OCI-LY7 (cell line): ENCODE data around the gene RAB22A. TPM values are rescaled to one million over a fixed set of nuclear protein-coding genes. Genes with fewer than 3 reads are reported as not detected.

Source experiments
- BruUV-seq: library from RNA; stranded (reverse); fragments of 400-500 nt; replicated peaks from 2 replicates; lab custom pipeline; 2021; lab: Mats Ljungman, UMichigan
- CTCF ChIA-PET: fragments of 300-600 bp; sonication (Branson Sonifier 250); formaldehyde crosslinking; loops from one replicate; lab custom pipeline; 2022; ENCODE audit warnings: antibody characterized with exemption; ENCODE audit not compliant: unreplicated experiment; lab: Charles Lee
- POLR2A ChIA-PET: fragments of 300-600 bp; sonication (Branson Sonifier 250); formaldehyde crosslinking; loops from one replicate; lab custom pipeline; 2022; ENCODE audit warnings: antibody characterized with exemption; lab: Charles Lee
- DNase-seq: peaks from one replicate; pipeline ENCODE4 v3.0.0-alpha.2; 2015; ENCODE audit warnings: low spot score
- H2AFZ ChIP-seq: fragments of 200-600 bp; sonication (generic), shearing (Covaris generic); 2 replicates; pipeline ENCODE4 v1.6.1; 2014; ENCODE audit warnings: mild to moderate bottlenecking, antibody characterized with exemption, low read length, moderate library complexity
- H3K27ac ChIP-seq: fragments of 200-600 bp; sonication (generic); 2 replicates; pipeline ENCODE4 v1.5.1; 2014; ENCODE audit warnings: mixed run types, low read depth, mild to moderate bottlenecking, moderate library complexity, low read length, inconsistent platforms; ENCODE audit not compliant: poor library complexity, severe bottlenecking
- H3K36me3 ChIP-seq: fragments of 200-600 bp; sonication (generic); 2 replicates; pipeline ENCODE4 v1.6.1; 2014; ENCODE audit warnings: mild to moderate bottlenecking, antibody characterized with exemption, low read length, moderate library complexity, mixed read lengths; ENCODE audit not compliant: insufficient read depth
- H3K4me1 ChIP-seq: fragments of 200-600 bp; sonication (generic); 2 replicates; pipeline ENCODE4 v1.5.1; 2014; ENCODE audit warnings: mild to moderate bottlenecking, low read length; ENCODE audit not compliant: insufficient read depth, poor library complexity, severe bottlenecking
- H3K4me2 ChIP-seq: fragments of 200-600 bp; sonication (generic); 2 replicates; pipeline ENCODE4 v1.6.1; 2014; ENCODE audit warnings: mild to moderate bottlenecking, low read length
- H3K4me3 ChIP-seq: fragments of 200-600 bp; sonication (generic); 2 replicates; pipeline ENCODE4 v1.5.1; 2014; ENCODE audit warnings: mild to moderate bottlenecking, low read depth, low read length; ENCODE audit not compliant: poor library complexity, severe bottlenecking
- H3K79me2 ChIP-seq: fragments of 200-600 bp; sonication (generic); 2 replicates; pipeline ENCODE4 v1.6.1; 2016; ENCODE audit warnings: low read depth, mild to moderate bottlenecking, low read length, moderate library complexity, mixed read lengths; ENCODE audit not compliant: insufficient read depth
- H3K9me2 ChIP-seq: fragments of 200-600 bp; sonication (generic); 2 replicates; pipeline ENCODE4 v1.6.1; 2016; ENCODE audit warnings: mild to moderate bottlenecking, low read length, mixed read lengths; ENCODE audit not compliant: insufficient read depth
- H3K9me3 ChIP-seq: fragments of 200-600 bp; sonication (generic); 2 replicates; pipeline ENCODE4 v1.6.1; 2014; ENCODE audit warnings: mild to moderate bottlenecking, mixed run types, low read length, mixed read lengths
- H4K20me1 ChIP-seq: fragments of 200-600 bp; sonication (generic); 2 replicates; pipeline ENCODE4 v1.6.1; 2014; ENCODE audit warnings: mild to moderate bottlenecking, antibody characterized with exemption, low read length, moderate library complexity, mixed read lengths; ENCODE audit not compliant: insufficient read depth
- EZH2phosphoT487 ChIP-seq: fragments of 200-600 bp; sonication (generic); IDR thresholded peaks from 2 replicates; pipeline ENCODE4 v1.6.1; 2018; ENCODE audit warnings: low read depth, borderline replicate concordance, mild to moderate bottlenecking, mixed run types, antibody characterized with exemption, low read length, moderate library complexity, mixed read lengths
- intact Hi-C: fragments of 100-400 bp; cut with micrococcal nuclease; formaldehyde crosslinking; loops from one replicate; pipeline ENCODE4 v1.10.0; 2022; ENCODE audit not compliant: unreplicated experiment
- total RNA-seq, 2 experiments: library from RNA; depleted of rRNA in 1 of 2; stranded (reverse); fragments of >200 nt in 1 of 2; shearing (Covaris generic) in 1 of 2; gene quantifications; 2 replicates each; pipeline ENCODE4 v1.2.3, GENCODE V29; 2014 to 2022
- TF ChIP-seq, protein P1 (sequence below): fragments of 200-600 bp; sonication (generic); conservative IDR thresholded peaks from 2 replicates; pipeline ENCODE4 v1.5.1; 2014; ENCODE audit warnings: mild to moderate bottlenecking, antibody characterized with exemption, low read length, moderate library complexity, mixed read lengths

Gene RAB22A
- total RNA-seq, 2 experiments from 2014 or later: 7.0 to 13.4 TPM

DNA sequence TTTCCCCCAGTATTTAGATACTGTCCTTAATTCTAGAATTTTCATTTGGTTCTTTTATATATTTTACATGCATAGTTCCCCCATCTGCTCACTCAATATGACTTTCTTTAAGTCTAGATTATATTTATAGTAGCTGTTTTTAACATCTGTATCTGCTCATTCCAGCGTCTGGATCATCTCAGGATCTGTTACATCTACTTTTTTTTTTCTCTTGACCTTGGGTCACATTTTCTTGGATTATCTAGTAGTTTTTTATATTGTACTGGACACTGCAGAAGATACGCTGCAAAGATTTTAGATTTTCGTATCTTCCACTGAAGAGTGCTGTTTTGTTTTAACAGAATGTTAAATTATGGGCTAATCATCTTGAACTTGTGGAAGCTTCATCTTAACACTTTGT is 20.7 kb downstream of the RAB22A start:
- Histone ChIP-seq H3K79me2 (peaks cover 14% of the 10 kb centered on the region; the same call in 1 of the 2 replicates), H3K27ac (no peak overlapping the region), H3K9me2 (no peaks in the 10 kb centered on the region), H3K36me3 (peaks cover 24% of the 10 kb centered on the region), H3K9me3 (no peaks in the 10 kb centered on the region), H2AFZ (no peak overlapping the region), H3K4me2 (no peak overlapping the region), H4K20me1 (peaks cover 5% of the 10 kb centered on the region; the same call in 1 of the 2 replicates), H3K4me3 (no peak overlapping the region), H3K4me1 (no peaks in the 10 kb centered on the region)
- POLR2A ChIA-PET: interaction anchor here (0.9 kb wide), 1 partner anchor 11 kb away, joined by 3 read pairs; no protein-coding TSS in a partner anchor
- BruUV-seq: no TSS peak
- CTCF ChIA-PET: no interaction called here
- TF ChIP-seq, protein P1, sequence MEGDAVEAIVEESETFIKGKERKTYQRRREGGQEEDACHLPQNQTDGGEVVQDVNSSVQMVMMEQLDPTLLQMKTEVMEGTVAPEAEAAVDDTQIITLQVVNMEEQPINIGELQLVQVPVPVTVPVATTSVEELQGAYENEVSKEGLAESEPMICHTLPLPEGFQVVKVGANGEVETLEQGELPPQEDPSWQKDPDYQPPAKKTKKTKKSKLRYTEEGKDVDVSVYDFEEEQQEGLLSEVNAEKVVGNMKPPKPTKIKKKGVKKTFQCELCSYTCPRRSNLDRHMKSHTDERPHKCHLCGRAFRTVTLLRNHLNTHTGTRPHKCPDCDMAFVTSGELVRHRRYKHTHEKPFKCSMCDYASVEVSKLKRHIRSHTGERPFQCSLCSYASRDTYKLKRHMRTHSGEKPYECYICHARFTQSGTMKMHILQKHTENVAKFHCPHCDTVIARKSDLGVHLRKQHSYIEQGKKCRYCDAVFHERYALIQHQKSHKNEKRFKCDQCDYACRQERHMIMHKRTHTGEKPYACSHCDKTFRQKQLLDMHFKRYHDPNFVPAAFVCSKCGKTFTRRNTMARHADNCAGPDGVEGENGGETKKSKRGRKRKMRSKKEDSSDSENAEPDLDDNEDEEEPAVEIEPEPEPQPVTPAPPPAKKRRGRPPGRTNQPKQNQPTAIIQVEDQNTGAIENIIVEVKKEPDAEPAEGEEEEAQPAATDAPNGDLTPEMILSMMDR: no peak
- DNase-seq: no peak
- intact Hi-C loops: no loop called here

DNA sequence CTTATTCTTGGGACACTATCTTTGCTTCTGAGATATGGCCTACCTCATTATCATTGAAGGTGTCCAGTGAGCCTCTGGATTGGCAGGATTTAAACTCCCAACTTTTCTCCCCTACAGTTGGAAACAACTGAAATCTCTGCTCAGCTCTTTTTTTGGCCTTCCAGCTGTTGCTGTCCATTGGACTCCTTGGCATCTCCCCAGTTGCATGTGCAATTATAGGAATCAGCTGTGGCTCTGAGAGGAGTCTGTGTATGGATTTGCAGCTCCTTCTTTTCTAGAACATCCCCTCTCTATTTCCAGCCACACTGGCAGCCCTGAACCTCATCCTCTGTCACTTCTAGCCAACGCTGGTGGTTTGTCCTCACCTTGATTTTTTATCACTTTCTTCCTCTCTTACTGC is 21.2 kb downstream of the RAB22A start:
- Histone ChIP-seq H4K20me1 (peaks cover 5% of the 10 kb centered on the region; the same call in 1 of the 2 replicates), H3K36me3 (peaks cover 22% of the 10 kb centered on the region), H3K9me2 (no peaks in the 10 kb centered on the region), H2AFZ (no peak overlapping the region), H3K79me2 (peaks cover 14% of the 10 kb centered on the region; the same call in 1 of the 2 replicates), H3K9me3 (no peaks in the 10 kb centered on the region), H3K4me1 (no peaks in the 10 kb centered on the region), H3K27ac (no peak overlapping the region), H3K4me3 (no peak overlapping the region), H3K4me2 (no peak overlapping the region)
- BruUV-seq: no TSS peak
- CTCF ChIA-PET: no interaction called here
- no peak for TF ChIP-seq EZH2phosphoT487
- TF ChIP-seq, protein P1: no peak
- no peak for DNase-seq
- POLR2A ChIA-PET: interaction anchor here (0.9 kb wide), 1 partner anchor 11 kb away, joined by 3 read pairs; no protein-coding TSS in a partner anchor
- intact Hi-C loops: no loop called here

- no peak for DNase-seq
- Histone ChIP-seq H3K4me2 (no peak overlapping the region), H3K9me3 (no peaks in the 10 kb centered on the region), H3K36me3 (peaks cover 15% of the 10 kb centered on the region), H3K79me2 (peaks cover 8% of the 10 kb centered on the region; the same call in 1 of the 2 replicates), H3K27ac (no peak overlapping the region), H4K20me1 (peaks cover 5% of the 10 kb centered on the region; the same call in 1 of the 2 replicates), H3K9me2 (no peaks in the 10 kb centered on the region), H3K4me3 (no peak overlapping the region), H2AFZ (no peak overlapping the region), H3K4me1 (no peaks in the 10 kb centered on the region)
- POLR2A ChIA-PET: interaction anchor here (0.5 to 1.0 kb wide), 2 partner anchors 12 to 151 kb away, joined by 3 to 4 read pairs; no protein-coding TSS in a partner anchor
- TF ChIP-seq, protein P1: no peak
- no peak for TF ChIP-seq EZH2phosphoT487
- CTCF ChIA-PET: no interaction called here
- no TSS peak for BruUV-seq
- intact Hi-C loops: no loop called here
Measured at GRCh38 chr20:58331961-58332551, 22.5 kb downstream of the RAB22A start.
